ENCODE results near the gene SYCE1L. TPM values are rescaled to one million over a fixed set of nuclear protein-coding genes. Genes with fewer than 3 reads are reported as not detected.

The SYCE1L gene
- total RNA-seq, 1 donor: not detected

GRCh38 chr16:77206533-77206932, 7.3 kb downstream of the SYCE1L start:
- TF ChIP-seq CTCF (IDR thresholded peaks at IDR 0.05; ENCODE audit: insufficient read depth, low read depth, low read length): no peak

GRCh38 chr16:77207030-77207429, 7.8 kb downstream of the SYCE1L start:
- no peak for DNase-seq (ENCODE audit: low read depth)
- TF ChIP-seq CTCF (IDR thresholded peaks at IDR 0.05; ENCODE audit: insufficient read depth, low read depth, low read length): no peak
- H3K4me3 ChIP-seq (ENCODE audit: low read depth, low read length): no peak overlapping the region

More at GRCh38 chr16:77206533-77206932, 7.3 kb downstream of the SYCE1L start:
- H3K4me3 ChIP-seq (ENCODE audit: low read depth, low read length): no peak overlapping the region
- DNase-seq (ENCODE audit: low read depth): no peak

GRCh38 chr16:77208382-77208781, 9.2 kb downstream of the SYCE1L start:
- no peak for TF ChIP-seq CTCF (IDR thresholded peaks at IDR 0.05; ENCODE audit: insufficient read depth, low read depth, low read length)
- no peak for DNase-seq (ENCODE audit: low read depth)
- no peak overlapping the region for H3K4me3 ChIP-seq (ENCODE audit: low read depth, low read length)

DNA sequence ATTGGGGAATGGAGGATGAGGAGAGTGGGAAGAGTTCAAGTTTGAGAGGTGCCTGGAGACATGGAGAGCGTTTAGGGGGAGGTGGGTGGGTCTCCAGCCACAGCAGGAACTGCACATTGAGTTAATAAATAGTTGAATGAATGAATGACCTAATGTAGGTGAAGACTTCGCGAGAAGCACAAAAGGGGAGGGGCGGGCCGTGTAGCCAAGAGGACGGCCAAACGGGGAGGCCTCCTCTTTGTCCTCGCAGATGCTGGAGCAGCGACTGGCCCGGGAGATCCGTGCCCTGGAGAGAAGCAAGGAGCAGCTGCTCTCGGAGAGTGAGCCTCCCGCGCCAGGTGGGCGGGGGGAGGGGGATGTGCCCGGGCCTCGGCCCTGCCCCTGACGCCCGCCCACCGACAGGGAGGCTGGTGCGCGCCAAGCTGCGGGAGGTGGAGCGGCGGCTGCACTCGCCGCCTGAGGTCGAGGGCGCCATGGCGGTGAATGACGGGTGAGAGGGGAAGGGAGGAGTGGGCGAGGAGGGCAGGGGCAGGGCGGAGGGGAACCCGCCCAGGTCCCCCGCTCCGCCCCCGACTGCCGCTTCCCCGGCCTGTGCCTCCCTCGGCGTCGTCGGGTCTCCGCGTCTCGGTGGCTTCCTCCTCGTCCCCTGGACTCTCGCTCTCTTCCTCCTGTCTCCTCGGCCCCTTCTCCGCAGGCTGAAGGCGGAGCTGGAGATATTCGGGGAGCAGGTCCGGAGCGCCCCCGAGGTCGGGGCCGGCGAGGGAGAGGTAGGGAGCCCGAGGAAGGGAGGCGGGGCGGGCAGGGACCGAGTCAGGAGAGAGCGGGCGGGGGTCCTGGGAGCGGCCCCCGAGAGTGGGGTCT, 12.9 kb downstream of the SYCE1L start:
- TF ChIP-seq CTCF (IDR thresholded peaks at IDR 0.05; ENCODE audit: insufficient read depth, low read depth, low read length): peak; percentile 3
- DNase-seq (ENCODE audit: low read depth): peak; percentile 12
- H3K4me3 ChIP-seq (ENCODE audit: low read depth, low read length): peak overlapping the region; percentile 66

- TF ChIP-seq CTCF (IDR thresholded peaks at IDR 0.05; ENCODE audit: insufficient read depth, low read depth, low read length): no peak
- peak overlapping the region; percentile 66 for H3K4me3 ChIP-seq (ENCODE audit: low read depth, low read length)
- DNase-seq (ENCODE audit: low read depth): peak; percentile 16
Measured at GRCh38 chr16:77212741-77213541, 13.7 kb downstream of the SYCE1L start.

DNA sequence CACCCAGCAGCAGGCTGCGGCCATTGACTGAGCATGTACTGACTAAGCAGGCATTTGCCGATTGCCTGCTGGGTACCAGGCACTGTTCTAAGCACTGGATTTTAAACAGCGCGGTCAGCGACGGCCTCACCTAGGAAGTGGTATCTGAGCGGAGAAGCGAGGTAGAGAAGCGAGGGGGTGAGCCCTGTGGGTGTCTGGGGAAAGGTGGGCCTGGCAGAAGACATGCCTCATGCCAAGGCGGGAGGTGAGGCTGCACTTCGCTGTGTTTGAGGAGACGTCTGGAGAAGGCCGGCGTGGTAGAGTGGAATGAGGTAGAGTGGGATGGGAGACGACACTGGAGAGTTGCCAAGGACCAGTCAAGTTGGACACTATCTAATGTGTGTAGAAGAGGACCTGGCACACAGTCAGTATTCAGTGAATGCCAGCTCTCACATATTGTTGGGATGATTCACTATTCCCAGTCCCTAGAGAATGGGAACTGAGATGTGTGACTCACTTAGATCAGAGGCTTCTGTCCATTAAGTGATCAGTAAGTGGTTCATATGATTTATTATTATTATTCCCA, 14.4 kb downstream of the SYCE1L start:
- peak; percentile 32 for DNase-seq (ENCODE audit: low read depth)
- no peak overlapping the region for H3K4me3 ChIP-seq (ENCODE audit: low read depth, low read length)
- TF ChIP-seq CTCF (IDR thresholded peaks at IDR 0.05; ENCODE audit: insufficient read depth, low read depth, low read length): no peak

All from fibroblast of villous mesenchyme (primary cell).